ENCODE results near the gene TRIM46. TPM values are rescaled to one million over a fixed set of nuclear protein-coding genes. Genes with fewer than 3 reads are reported as not detected.

The TRIM46 gene
- total RNA-seq, 1 experiment from 2014 or later = 18.4 TPM

GRCh38 chr1:155202731-155203515, 29.3 kb downstream of the TRIM46 start:
- no peak for DNase-seq
- no peak overlapping the region for H3K18ac ChIP-seq (ENCODE audit: insufficient read length, low read depth, low read length)
- H3K27me3 ChIP-seq (ENCODE audit: insufficient read depth, low read length) = no peaks in the 10 kb centered on the region
- H3K4me1 Mint-ChIP-seq = peaks cover 19 to 31% of the 10 kb centered on the region in 2 experiments
- H2AFZ ChIP-seq (ENCODE audit: low read length) = no peak overlapping the region
- H3K27me3 Mint-ChIP-seq (ENCODE audit: low read depth) = peaks cover 12% of the 10 kb centered on the region
- H3K79me1 ChIP-seq (ENCODE audit: insufficient read depth, low read depth, low read length, poor library complexity, severe bottlenecking) = no peaks in the 10 kb centered on the region
- H3K23me2 ChIP-seq (ENCODE audit: insufficient read length, low read depth, low read length, poor library complexity, severe bottlenecking) = peaks cover under 1% of the 10 kb centered on the region
- no peak overlapping the region for H2BK5ac ChIP-seq (ENCODE audit: insufficient read length, low read length)
- no peak overlapping the region for H2BK120ac ChIP-seq (ENCODE audit: low read depth, low read length, poor library complexity, severe bottlenecking)
- H3K9me3 ChIP-seq (ENCODE audit: control insufficient read depth, low read depth, low read length) = no peaks in the 10 kb centered on the region
- no peak overlapping the region for H3K27ac ChIP-seq (ENCODE audit: insufficient read length, low read depth, low read length)
- no peaks in the 10 kb centered on the region for H3K9me3 Mint-ChIP-seq
- H4K5ac ChIP-seq (ENCODE audit: insufficient read length, low read depth, low read length) = no peak overlapping the region
- peaks cover 43 to 72% (median 64%) of the 10 kb centered on the region in 3 experiments for H3K36me3 Mint-ChIP-seq (ENCODE audit: insufficient read depth in 1 of 3, low read depth in 3 of 3)
- H3T11ph ChIP-seq (ENCODE audit: low read length) = no peak overlapping the region
- H3K79me2 ChIP-seq (ENCODE audit: insufficient read depth, low read length) = no peaks in the 10 kb centered on the region
- no peak overlapping the region for H3K4ac ChIP-seq (ENCODE audit: low read depth, low read length)
- H2AK5ac ChIP-seq (ENCODE audit: insufficient read length, low read length) = no peak overlapping the region
- no peak overlapping the region for H3K14ac ChIP-seq (ENCODE audit: insufficient read depth, low read length)
- no peak overlapping the region for H4K91ac ChIP-seq (ENCODE audit: insufficient read length, low read depth, low read length)
- no peak overlapping the region for H3K23ac ChIP-seq (ENCODE audit: insufficient read length, low read depth, low read length)
- no peak overlapping the region for H3K56ac ChIP-seq (ENCODE audit: insufficient read length, low read depth, low read length)
- no peak overlapping the region for H3K4me3 Mint-ChIP-seq
- H2BK15ac ChIP-seq (ENCODE audit: low read depth, low read length) = no peak overlapping the region
- peak overlapping the region in 1 of 3 experiments; percentile 61; a peak in 1 of 7 replicates for H3K27ac Mint-ChIP-seq
- peaks cover 5% of the 10 kb centered on the region for H4K20me1 ChIP-seq (ENCODE audit: control insufficient read depth, insufficient read depth, insufficient read length)
- no peak overlapping the region for H3K4me2 ChIP-seq (ENCODE audit: insufficient read depth, insufficient read length, low read length)
- WGBS (ENCODE audit: extremely low coverage, insufficient read length, low lambda C conversion rate) = no CpG with 5 or more reads among the region's 19 CpGs
- H3K4me1 ChIP-seq (ENCODE audit: insufficient read depth, low read length) = peaks cover under 1% of the 10 kb centered on the region; the same call in 1 of the 2 replicates
- H2BK12ac ChIP-seq (ENCODE audit: insufficient read length, low read depth, low read length) = no peak overlapping the region
- H3K9ac ChIP-seq (ENCODE audit: extremely low read depth, insufficient read length, low read length) = no peak overlapping the region
- H2BK20ac ChIP-seq (ENCODE audit: low read depth, low read length, poor library complexity, severe bottlenecking) = no peak overlapping the region
- no peak overlapping the region for H4K8ac ChIP-seq (replicated peaks; ENCODE audit: insufficient read length, low read depth, low read length)
- TF ChIP-seq CTCF (conservative IDR thresholded peaks at IDR 0.05) = no peak

All from H9 (cell line).